Limb (tissue), 2 donors: Measurements from ENCODE around the gene SNAP91.
"Not testable (repeated sequence)": the region's sequence is repeated elsewhere in the genome, so short reads cannot be mapped to it uniquely, and the experiment has no call there.

Experiments
- DNase-seq, 2 donors: peaks; one replicate each; pipeline ENCODE4 v3.0.0-alpha.2; 2016; ENCODE audit errors: extremely low spot score in 2 of 2

SNAP91 gene

GRCh38 chr6:83550482-83550881, 158.4 kb downstream of the SNAP91 start:
- DNase-seq, result not testable (repeated sequence)

GRCh38 chr6:83546636-83547035, 162.3 kb downstream of the SNAP91 start:
- DNase-seq, result no peak

GRCh38 chr6:83539678-83540077, 169.2 kb downstream of the SNAP91 start:
- no peak for DNase-seq

GRCh38 chr6:83536647-83537589, 172.0 kb downstream of the SNAP91 start:
- no peak for DNase-seq

- no peak for DNase-seq
These were observed 172.8 kb downstream of the SNAP91 start for GRCh38 chr6:83536034-83536646.

- DNase-seq, result no peak
These were observed 190.0 kb downstream of the SNAP91 start for GRCh38 chr6:83518816-83519480.

- DNase-seq, result no peak
These were observed 191.4 kb downstream of the SNAP91 start for GRCh38 chr6:83517500-83517899.

- peak in 1 of 2 donors; percentile 83 for DNase-seq
These were observed 193.9 kb downstream of the SNAP91 start for GRCh38 chr6:83514866-83515466.

GRCh38 chr6:83514466-83514865, 194.4 kb downstream of the SNAP91 start:
- no peak for DNase-seq

- peak; percentile 48 to 82 for DNase-seq
These were observed 196.8 kb downstream of the SNAP91 start, which contains the start of gene PRSS35 for GRCh38 chr6:83511901-83512681. Gene PRSS35 (plus strand): TSS chr6:83512534. CDS start chr6:83523442, 10,908 bp downstream.

GRCh38 chr6:83511266-83511665, 197.6 kb downstream of the SNAP91 start:
- no peak for DNase-seq

- no peak for DNase-seq
These were observed 198.1 kb downstream of the SNAP91 start for GRCh38 chr6:83510791-83511190.

- no peak for DNase-seq
These were observed 199.5 kb downstream of the SNAP91 start for GRCh38 chr6:83509441-83509840.

- no peak for DNase-seq
These were observed 203.5 kb downstream of the SNAP91 start for GRCh38 chr6:83505356-83505755.
